NCI-H2029 treated with DMSO at 0.1 percent for 48 hours (cell line): Measurements from ENCODE around the gene PUS7.
"Not testable (repeated sequence)": the region's sequence is repeated elsewhere in the genome, so short reads cannot be mapped to it uniquely, and the experiment has no call there.

ENCODE experiments used
- DNase-seq: peaks from one replicate; lab custom pipeline; 2025; lab: John Stamatoyannopoulos, UW

Gene PUS7

DNA sequence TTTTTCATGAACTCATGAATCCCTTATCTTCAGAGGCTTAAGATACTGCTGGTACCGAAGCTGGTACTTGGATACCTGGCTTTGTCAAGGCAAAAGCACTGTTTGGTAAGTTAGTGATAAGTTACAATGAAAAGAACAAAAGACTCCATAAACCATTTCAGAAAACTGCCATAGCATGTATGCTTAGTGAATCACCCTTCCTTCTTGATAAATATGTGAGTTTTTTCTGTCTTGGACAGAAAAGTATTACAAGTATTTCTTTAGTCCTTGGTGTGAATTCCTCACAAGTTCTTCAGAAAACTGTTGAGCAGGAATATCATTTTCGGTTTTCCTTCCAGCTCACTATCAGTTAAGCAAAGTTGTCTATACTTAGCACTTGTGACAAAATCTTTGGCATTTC lies 25.6 kb downstream of the PUS7 start:
- no peak for DNase-seq

DNA sequence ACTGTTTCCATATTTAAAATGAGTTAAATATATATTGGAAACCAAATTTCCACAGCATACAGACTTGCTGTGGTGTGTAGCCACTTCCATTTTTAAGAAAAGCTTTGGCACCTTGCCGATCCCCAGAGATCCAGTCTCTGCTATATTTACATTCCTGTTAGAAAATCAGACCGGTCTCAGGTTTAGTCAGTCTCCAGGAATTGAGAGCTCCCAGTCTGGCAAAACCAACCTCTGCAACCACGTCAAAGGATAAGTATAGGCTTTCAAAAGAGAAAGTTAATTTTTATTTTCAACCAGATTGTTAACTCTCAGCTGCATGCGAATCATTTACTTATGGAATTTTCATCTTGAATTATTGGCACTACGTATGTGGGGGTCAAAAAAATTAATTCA lies 28.2 kb downstream of the PUS7 start:
- no peak for DNase-seq

DNA sequence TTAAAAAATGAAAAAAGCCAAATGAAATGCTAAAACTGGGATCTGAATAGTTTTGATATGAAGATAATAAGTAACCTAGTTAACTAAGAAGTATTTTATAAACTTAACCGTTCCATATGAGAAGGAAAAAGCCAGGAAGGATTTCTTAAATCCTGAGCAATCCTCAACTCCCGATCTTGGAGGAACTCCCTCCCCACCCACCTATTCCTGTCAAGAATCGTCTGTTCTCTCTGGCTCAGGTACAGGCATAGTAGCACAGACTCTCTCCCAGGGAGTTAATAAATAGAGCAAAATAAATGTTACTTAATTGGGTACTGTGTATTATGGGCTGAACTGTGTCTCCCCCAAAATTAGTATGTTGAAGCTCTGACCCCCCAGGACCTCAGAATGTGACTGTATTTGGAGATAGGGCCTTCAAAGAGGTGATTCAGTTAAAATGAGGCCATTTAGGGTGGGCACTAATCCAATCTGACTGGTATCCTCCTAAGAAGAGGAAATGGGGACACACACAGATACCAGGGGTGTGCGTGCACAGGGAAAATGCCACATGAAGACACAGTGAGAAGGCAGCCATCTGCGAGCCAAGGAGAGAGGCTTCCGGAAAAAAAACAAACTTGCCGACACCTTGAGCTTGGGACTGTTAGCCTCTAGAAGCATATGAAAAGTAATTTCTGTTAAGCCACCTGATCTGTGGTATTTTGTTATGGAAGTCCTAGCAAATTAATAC lies 28.7 kb downstream of the PUS7 start:
- DNase-seq = no peak

DNA sequence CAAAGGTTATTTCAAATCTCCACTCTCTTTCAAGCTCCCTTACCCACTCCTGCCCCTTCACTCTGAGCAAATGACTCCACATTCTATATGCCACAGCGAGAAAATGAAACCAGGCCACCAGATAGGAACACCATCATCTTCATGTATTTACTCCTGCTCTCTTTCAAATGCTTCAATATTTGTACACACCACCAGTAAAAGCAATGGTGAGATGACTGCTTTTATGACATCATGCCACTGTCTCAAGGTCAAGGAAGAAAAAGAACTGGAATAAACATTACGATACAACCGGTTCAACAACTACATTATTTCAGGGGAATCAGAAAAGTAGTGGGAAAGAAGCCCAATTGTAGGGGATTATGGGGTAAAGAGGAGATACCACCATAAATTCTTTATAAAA lies 32.7 kb downstream of the PUS7 start:
- no peak for DNase-seq

DNA sequence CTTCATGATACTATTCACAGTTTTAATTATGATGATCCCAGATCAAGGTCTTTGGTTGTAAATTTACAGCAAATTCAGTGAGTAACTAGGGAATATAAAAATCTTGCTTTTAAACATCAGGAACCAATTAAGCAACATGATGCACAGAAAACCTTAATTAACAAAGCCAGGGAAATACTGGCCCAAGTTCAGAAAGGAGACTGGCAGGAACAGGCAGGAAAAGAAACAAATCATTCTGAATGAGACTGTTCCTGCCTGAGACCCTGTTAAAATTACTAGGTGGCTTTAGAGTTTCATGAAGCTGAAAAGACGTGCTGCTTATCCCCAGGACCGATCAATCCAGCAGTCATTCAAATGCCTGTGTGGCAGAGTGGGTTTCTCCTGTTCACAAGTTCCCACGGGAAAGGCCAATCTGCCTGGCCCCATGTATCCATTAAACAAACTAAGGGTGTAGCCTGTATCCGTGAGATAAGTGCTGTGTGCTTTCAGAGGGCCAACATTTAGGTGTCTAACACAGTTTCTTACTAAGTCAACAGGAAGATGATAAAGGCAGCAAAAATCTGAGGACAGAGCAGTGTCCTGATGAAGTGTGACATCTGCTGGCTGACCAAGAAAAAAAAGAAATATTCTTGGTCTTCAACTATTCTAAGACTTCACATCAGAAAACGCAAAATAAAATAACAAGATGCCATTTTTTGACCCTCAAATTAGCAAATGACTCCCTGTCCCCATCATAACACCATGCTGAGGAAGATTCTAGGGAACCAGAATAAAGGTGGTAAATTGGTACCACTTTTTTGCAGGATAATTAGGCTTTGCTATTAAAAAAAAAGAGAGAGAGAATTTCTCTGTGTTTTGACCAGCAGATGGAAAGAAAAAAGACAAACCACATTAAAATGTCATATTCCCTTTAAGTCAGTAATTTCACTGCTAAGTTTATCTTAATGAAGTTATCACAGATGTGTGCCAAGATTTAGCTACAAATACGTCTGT lies 34.2 kb downstream of the PUS7 start:
- DNase-seq = no peak

DNA sequence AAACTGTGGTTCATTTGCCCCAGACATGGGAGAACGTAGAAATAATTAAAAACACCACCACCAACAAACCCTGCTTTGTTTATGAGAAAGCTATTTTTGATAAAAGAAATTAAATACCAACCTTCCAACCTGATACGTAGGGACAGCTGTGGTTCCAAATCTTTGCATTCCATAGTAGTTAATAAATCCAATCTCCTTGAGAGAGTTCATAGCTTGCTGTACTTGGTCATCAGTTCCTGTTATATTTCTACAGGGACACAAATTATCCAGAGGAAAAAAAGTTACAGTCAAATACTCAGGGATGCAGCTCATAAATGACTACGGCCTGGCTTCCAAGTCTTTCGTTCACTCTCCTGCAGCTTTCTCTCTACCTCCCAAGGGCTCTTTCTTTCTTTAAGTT lies 41.1 kb downstream of the PUS7 start:
- no peak for DNase-seq

DNA sequence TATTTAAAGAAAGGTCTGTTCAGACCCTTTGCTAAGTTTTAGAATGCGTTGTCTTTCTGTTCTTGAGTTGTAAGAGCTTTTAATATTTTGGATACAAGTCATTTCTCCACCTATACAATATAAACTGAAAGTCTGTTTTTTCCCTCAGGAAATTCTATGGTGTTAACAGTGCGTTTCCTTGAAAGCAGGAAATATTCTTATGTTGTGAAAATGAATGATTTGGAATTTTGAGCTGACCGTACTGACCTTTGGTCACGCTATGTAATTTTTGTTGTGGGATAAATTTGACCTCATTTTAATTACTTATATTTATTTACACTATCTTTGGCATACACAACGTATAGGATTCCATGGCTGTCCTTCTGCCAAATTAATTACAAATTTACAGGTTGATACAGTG lies 43.5 kb downstream of the PUS7 start:
- no peak for DNase-seq

DNA sequence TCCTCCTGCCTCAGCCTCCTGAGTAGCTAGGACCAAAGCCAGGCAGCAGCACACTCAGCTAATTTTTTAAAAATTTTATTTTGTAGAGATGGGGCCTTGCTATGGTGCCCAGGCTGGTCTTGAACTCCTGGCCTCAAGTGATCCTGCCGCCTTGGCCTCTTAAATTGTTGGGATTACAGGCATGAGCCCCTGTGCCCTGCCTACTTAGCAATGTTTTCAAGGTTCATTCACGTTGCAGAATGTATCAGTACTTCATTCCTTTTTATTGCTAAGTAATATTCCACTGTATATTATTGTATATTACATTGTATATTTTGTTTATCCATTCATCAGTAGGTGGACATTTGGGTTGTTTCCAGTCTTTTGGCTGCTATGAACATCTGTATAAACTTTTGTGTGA lies 44.2 kb downstream of the PUS7 start:
- DNase-seq = no peak

DNA sequence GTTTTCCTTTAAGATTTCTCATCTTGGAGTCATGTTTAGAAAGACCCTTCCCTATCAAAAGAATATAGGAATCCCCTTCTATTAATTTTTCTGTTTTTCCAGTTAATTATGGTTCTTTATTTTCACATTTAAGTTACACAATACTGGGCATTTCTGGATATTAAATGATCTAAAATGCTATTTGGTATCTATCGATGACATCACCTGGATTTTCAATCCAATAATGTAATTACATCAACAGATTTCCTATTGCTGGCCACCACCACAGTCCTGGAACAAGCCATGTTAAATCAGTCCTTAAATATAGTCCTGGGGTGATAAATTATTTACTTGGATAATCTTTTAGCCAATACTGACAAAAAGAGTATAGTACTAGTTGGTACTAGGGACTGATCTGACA lies 48.0 kb downstream of the PUS7 start:
- no peak for DNase-seq

DNA sequence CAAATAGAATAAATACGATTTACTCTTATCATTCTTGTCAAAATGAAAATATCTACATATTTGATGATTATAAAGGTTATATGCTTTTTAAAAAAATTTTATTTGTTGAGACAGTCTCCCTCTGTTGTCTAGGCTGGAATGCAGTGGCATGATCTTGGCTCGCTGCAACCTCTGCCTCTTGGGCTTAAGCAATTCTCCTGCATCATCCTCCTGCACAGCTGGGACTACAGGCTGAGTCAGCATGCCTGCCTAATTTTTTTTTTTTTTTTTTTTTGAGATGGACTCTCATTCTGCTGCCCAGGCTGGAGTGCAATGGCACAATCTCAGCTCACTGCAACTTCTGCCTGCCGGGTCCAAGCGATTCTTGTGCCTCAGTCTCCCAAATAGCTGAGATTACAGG lies 48.9 kb downstream of the PUS7 start:
- no peak for DNase-seq

DNA sequence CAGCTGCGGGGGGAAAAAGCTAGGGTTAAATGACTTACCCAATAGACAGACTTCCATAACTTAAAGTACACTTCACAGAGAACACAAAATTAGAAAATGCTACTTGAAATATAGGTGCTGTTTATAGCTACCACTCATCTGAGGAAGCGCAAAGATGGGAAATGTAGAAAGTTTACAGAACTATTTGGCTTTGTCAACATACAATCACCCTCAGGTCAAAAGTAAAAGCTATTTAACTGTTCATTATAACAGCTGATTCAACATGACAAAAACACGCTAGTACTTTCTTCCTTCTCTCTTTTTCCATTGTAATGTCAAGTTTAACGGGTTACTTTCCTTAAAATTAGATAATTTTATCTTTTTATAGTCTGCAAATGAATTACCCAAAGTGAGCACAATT lies 51.2 kb downstream of the PUS7 start:
- DNase-seq = no peak

DNA sequence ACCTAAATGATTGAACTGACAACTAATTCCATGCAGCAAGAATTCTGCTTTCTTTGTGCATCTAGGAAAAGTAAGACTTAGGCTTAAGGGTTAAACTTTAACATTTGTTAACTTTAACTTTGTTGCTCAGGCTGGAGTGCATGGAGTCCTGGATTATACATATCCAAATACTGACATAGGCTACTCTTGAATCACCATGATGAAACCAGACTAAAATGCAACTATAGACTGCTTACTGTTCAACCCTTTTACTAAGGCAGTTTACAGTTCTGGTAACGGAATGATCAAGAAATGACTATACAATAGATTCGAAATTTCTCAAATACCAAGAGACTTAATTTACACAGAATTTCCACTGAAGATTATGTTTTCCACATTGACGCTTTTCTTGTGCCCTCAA lies 52.0 kb downstream of the PUS7 start:
- DNase-seq = no peak

DNA sequence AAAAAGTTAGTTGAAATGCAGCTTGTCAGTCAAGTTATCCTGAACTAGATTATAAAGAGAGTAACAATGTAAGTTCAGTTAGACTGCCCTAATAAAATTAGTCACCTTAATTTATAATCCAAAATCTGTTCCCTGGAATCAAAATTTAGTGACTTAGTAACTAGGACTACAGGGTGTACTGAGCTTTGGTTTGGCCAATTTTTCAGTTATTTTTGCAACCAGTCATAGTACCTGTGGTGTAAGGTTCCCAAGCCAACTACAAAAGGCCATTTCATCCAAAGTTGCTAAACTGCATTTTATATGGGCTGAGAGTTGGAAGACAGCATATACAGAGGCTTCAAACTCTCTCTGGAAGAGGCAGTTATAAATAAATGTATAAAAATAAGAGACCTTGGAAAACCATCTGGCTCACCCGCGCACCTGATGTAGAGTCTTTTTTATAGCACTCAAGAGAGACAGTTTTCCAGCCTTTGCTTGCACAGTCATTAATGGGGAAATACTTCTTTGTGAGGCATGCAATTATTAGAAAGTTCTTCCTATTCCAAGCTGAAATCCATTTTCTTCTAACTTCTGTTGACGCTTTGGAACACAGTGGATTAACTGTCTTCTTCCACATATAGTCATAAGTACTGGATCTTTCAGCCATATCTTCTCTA lies 59.2 kb downstream of the PUS7 start:
- DNase-seq = no peak

DNA sequence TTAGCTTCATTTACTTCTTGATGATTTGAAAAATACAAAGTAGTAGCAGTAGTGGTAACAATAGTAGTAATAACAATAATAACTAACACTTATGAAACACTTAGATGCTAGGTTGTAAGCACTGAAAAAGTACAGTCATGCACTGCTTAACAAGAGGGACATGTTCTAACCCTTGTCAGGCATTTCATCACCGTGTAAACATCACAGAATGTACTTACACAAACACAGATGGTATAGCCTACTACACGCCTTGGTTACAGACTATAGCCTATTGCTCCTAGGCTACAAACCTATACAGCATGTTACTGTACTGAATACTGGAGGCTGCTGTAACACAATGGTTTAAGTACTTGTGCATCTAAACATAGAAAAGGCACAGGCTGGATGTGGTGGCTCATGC lies 60.6 kb downstream of the PUS7 start:
- no peak for DNase-seq

DNA sequence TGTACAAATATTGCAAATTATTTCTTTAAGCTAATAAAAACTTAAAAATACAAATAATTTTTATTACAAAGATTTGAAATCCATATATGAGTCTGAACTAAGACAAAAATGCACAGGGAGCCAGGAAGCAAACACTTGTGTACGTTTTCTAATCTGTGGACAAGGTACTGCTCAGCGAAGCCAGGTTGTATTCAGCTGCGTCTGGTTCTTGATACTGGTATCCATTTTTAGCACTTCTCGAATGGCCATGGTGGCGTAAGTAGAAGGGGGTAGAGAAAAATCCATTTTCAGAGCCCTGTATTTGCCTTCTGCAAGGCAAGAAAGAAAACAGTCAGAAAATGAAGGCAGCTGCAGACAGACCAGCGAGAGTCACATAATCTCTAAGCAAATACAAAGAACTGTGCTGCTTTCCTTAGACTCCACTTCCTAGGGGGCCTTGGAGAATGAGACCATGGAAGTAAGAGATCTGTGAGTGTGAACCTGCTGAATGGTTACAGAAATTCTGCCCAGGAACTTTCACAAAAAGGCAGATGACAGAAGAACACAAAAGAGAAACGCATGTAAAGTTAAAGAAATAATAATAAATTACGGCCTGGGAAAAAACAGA lies 64.3 kb downstream of the PUS7 start:
- no peak for DNase-seq

DNA sequence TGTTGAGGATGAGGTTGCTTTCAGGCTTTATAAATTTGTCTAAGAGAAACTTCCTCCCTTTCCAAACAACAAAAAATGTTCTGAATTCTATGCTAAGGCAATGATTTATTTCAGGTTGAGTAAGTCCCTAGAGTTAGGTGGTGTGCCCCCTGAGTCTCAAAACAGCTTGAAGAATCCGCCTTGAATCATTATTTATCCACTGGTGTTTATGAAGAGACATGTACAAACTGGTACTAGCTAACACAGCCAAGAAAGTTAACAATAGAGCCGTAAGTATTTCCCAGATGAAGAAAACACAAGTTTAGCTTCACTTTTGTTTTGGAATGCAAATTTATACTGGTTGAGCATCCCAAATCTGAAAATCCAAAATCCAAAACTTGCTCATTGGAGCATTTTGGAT lies 67.2 kb downstream of the PUS7 start:
- no peak for DNase-seq

DNA sequence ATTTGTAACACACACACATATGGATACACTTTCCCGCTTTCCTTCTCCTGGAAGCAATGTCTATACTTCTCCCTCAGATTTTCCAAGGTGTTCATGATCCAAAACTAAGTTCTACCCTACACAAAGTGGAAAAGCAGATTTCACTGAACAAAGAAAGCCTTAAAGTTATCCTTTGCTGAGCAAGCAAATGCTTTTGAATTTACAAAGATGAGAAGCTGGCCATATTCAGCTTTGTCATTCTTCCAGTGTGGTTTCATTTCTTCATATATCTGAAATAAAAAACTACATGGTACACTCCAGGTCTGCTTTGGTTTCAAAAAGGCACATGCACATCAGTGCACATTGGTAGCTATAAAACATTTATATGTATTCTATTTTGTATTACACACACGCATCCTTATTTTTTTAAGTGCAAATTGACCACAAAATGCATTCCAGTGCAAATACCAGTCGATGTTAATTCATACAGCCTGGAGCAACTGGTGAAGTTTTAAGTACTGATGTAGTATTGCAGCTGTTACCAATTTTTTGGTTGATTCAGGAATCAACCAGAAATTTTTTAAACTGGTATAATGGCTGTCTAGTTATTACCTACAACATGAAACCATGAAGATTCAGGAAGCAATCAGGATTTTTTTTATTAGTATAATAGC lies 67.8 kb downstream of the PUS7 start:
- no peak for DNase-seq

DNA sequence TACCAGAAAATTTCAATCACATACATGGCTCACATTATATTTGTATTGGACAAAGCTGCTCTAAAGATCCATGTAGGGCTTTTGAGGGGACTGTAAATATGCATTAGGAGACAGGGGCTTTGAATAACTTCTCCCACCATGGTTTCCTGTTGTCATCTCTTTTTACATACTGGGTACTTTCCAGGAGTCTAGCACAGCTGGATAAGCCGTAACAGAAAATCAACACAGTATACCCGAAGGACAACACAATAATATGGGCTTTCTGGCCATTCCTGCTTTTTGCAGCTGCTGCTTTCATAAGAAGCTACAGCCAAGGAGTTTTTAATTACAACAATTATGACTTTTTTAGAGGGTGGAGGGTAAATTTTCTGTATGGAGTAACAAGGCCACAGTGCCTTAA lies 70.0 kb downstream of the PUS7 start:
- no peak for DNase-seq

DNA sequence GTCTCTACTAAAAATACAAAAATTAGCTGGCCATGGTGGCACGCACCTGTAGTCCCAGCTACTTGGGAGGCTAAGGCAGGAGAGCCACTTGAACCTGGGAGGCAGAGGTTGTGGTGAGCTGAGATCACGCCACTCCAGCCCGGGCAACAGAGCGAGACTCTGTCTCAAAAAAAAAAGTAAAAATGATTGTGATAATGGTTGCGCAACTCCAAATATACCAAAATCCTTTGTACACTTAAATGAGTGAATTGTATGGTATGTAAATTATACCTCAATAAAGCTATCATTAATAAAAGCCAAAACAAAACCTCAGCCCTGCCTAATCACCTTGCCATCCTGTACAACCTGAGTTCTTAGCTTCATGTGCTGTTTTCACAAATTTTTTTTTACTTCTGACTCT lies 71.2 kb downstream of the PUS7 start:
- DNase-seq = not testable (repeated sequence)

DNA sequence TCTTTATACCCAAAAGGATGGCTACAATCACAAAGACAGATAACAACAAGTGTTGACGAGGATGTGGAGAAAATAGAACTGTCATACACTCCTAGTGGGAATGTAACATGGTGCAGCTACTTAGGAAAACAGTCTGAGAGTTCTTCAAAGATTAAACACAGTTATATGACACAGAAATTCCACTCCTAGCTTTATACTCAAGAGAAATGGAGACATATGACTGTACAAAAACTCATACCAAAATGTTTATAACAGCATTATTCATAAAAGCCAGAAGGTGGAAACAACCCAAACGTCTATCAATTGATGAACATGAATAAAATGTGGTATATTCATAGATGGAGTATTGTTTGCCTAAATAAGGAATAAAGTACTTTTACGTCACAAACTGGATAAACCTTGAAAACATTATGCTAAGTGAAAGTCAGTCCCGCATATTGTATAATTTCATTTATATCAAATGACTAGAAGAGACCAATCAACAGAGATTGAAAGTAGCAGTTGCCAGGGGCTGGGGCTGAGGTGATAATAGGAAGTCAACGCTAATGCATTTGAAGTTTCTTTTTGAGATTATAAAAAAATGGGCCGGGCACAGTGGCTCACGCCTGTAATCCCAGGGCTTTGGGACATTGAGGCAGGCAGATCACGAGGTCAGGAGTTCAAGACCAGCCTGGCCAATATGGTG lies 71.8 kb downstream of the PUS7 start:
- no peak for DNase-seq

DNA sequence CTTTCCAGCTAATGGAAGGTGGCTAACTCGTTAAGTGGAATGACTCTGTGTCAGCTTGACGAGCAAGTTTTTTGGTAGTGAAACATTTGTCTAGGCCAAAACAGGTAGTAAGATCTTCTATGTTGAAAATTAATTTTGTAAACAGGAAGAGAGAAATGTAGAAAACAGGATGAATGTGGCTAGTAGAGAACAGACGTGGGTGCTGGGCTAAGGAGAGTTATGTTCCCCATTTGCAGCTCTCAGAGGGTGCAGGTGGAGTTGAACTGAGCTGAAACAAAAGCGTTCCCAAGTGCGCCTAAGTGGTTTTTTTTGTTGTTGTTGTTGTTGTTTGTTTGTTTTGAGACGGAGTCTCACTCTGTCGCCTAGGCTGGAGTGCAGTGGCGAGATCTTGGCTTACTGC lies 73.9 kb downstream of the PUS7 start:
- DNase-seq = no peak
